SK-N-SH (cell line): Measurements from ENCODE around the gene ELOA.

Experiments
- POLR2AphosphoS5 ChIP-seq: IDR thresholded peaks from 2 replicates; pipeline ENCODE4 v1.6.1; 2012; ENCODE audit warnings: low read depth, low read length
- RAD21 ChIP-seq: IDR thresholded peaks from 2 replicates; pipeline ENCODE4 v1.6.1; 2012; ENCODE audit warnings: mild to moderate bottlenecking, low read length
- RFX5 ChIP-seq: IDR thresholded peaks from 2 replicates; pipeline ENCODE4 v1.6.1; 2012; ENCODE audit warnings: mild to moderate bottlenecking, improper control_type of control experiment, low read length
- TCF12 ChIP-seq: IDR thresholded peaks from 2 replicates; pipeline ENCODE4 v1.4.0; 2012
- TF ChIP-seq, protein P1 (sequence below): fragments of 200-600 bp; sonication (generic); IDR thresholded peaks from 2 replicates; pipeline ENCODE4 v1.6.1; 2017; ENCODE audit warnings: antibody characterized with exemption, mild to moderate bottlenecking, moderate library complexity
- TF ChIP-seq, protein P2 (sequence below): IDR thresholded peaks from 2 replicates; pipeline ENCODE4 v1.6.1; 2012; ENCODE audit warnings: mild to moderate bottlenecking, low read depth, low read length, moderate library complexity
- TF ChIP-seq, protein P3 (sequence below): IDR thresholded peaks from 2 replicates; pipeline ENCODE4 v1.4.0; 2012; ENCODE audit warnings: low read depth

DNA sequence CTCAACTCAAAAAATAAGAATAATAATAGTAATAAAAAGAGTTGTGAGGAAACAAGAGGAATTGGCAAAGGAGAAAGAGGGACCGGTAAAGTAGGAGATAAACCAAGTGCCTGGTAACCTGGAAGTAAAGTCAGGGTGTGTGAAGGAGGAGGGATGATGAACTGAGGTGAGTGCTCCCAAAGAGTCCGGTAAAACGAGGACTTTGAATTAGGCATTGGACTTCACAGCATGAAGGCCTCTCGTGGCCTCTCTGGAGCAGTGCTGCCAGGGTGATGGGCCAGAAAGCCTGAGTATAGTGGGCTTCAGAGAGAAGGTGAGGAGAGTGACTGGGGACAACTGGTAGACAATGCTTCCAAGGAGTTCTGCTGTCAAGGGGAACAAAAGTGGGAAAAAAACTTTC lies 34.0 kb upstream of the ELOA start:
- TF ChIP-seq RFX5 (no peak), RAD21 (no peak), TCF12 (no peak), POLR2AphosphoS5 (no peak)
- TF ChIP-seq, protein P1, sequence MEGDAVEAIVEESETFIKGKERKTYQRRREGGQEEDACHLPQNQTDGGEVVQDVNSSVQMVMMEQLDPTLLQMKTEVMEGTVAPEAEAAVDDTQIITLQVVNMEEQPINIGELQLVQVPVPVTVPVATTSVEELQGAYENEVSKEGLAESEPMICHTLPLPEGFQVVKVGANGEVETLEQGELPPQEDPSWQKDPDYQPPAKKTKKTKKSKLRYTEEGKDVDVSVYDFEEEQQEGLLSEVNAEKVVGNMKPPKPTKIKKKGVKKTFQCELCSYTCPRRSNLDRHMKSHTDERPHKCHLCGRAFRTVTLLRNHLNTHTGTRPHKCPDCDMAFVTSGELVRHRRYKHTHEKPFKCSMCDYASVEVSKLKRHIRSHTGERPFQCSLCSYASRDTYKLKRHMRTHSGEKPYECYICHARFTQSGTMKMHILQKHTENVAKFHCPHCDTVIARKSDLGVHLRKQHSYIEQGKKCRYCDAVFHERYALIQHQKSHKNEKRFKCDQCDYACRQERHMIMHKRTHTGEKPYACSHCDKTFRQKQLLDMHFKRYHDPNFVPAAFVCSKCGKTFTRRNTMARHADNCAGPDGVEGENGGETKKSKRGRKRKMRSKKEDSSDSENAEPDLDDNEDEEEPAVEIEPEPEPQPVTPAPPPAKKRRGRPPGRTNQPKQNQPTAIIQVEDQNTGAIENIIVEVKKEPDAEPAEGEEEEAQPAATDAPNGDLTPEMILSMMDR, result no peak
- TF ChIP-seq, protein P2, sequence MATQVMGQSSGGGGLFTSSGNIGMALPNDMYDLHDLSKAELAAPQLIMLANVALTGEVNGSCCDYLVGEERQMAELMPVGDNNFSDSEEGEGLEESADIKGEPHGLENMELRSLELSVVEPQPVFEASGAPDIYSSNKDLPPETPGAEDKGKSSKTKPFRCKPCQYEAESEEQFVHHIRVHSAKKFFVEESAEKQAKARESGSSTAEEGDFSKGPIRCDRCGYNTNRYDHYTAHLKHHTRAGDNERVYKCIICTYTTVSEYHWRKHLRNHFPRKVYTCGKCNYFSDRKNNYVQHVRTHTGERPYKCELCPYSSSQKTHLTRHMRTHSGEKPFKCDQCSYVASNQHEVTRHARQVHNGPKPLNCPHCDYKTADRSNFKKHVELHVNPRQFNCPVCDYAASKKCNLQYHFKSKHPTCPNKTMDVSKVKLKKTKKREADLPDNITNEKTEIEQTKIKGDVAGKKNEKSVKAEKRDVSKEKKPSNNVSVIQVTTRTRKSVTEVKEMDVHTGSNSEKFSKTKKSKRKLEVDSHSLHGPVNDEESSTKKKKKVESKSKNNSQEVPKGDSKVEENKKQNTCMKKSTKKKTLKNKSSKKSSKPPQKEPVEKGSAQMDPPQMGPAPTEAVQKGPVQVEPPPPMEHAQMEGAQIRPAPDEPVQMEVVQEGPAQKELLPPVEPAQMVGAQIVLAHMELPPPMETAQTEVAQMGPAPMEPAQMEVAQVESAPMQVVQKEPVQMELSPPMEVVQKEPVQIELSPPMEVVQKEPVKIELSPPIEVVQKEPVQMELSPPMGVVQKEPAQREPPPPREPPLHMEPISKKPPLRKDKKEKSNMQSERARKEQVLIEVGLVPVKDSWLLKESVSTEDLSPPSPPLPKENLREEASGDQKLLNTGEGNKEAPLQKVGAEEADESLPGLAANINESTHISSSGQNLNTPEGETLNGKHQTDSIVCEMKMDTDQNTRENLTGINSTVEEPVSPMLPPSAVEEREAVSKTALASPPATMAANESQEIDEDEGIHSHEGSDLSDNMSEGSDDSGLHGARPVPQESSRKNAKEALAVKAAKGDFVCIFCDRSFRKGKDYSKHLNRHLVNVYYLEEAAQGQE, result no peak
- TF ChIP-seq, protein P3, sequence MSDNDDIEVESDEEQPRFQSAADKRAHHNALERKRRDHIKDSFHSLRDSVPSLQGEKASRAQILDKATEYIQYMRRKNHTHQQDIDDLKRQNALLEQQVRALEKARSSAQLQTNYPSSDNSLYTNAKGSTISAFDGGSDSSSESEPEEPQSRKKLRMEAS, result no peak
